GM18858 (cell line): ENCODE measurements around the gene MAST4.
A peak's percentile ranks its signal among the peaks of the same experiment; 100 is the strongest.
"Not testable (repeated sequence)": the region's sequence is repeated elsewhere in the genome, so short reads cannot be mapped to it uniquely, and the experiment has no call there.

Experiments used
- ATAC-seq: cut with Tn5 transposase; IDR thresholded peaks from one replicate; pipeline ENCODE4 v1.9.1; 2021; ENCODE audit not compliant: unreplicated experiment

The MAST4 gene

GRCh38 chr5:67166460-67167285, 570.5 kb downstream of the MAST4 start:
- peak; percentile 12 for ATAC-seq

DNA sequence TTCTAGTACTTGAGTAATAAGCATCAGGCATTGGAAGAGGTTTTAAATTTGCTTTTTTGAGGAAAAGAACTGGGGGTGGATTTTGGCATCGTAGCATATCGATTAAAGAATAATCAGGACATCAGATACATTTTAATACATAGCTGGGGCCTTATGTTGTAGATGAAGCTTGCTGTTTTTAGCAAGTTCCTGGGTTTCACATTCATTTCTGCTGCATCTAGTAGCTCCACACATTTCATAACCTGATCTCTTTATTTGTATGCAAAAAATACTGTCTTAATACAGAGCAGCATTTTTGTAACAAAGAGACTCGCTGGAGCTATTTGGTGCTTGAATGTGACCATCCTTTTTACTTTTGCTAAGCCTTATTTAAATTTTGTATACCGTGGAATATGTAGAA, 571.9 kb downstream of the MAST4 start:
- no peak for ATAC-seq

GRCh38 chr5:67170767-67171166, 574.6 kb downstream of the MAST4 start:
- ATAC-seq = no peak

DNA sequence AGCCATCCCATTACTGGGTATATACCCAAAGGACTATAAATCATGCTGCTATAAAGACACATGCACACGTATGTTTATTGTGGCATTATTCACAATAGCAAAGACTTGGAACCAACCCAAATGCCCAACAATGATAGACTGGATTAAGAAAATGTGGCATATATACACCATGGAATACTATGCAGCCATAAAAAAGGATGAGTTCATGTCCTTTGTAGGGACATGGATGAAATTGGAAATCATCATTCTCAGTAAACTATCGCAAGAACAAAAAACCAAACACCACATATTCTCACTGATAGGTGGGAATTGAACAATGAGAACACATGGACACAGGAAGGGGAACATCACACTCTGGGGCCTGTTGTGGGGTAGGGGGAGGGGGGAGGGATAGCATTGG, 577.2 kb downstream of the MAST4 start:
- not testable (repeated sequence) for ATAC-seq

- ATAC-seq = no peak
Observed at GRCh38 chr5:67173959-67174358, 577.8 kb downstream of the MAST4 start.

DNA sequence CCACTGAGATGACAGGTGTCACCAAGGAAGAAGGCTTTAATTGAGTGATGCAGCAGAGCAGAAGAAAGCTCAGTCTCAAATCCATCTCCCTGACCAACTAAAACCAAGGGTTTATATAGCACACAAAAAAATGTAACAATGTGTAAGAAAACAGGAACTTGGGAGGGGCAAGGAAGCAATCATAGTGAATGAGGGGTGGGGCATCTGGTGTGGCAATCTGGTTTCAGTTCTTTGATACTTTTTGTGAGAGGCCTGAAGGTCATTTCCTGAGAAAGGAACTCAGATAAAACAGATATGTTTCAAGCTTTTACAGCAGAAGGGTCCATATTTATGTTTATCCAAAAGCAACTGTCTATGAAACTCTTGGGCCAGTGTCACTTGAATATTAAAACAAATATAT, 580.7 kb downstream of the MAST4 start:
- no peak for ATAC-seq

DNA sequence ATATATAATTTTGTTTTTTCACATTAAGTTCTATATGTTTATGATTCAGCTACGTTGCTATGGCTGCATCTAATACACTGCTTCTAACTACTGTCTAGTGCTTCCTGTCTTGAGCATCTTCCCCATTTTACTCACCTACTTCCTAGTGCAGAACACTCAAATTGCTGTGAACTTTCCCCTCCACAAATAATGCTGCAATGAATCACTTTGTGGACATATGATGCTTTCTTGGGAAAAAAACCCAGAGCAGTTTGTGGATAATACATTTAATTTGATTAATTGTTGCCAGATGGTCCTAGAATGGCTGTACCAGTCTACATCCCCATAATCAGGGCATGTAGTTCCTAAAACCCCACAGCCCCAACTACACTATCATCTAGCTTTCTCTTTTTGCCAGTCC, 581.9 kb downstream of the MAST4 start:
- ATAC-seq = no peak

- no peak for ATAC-seq
Observed at GRCh38 chr5:67178966-67179365, 582.8 kb downstream of the MAST4 start.

DNA sequence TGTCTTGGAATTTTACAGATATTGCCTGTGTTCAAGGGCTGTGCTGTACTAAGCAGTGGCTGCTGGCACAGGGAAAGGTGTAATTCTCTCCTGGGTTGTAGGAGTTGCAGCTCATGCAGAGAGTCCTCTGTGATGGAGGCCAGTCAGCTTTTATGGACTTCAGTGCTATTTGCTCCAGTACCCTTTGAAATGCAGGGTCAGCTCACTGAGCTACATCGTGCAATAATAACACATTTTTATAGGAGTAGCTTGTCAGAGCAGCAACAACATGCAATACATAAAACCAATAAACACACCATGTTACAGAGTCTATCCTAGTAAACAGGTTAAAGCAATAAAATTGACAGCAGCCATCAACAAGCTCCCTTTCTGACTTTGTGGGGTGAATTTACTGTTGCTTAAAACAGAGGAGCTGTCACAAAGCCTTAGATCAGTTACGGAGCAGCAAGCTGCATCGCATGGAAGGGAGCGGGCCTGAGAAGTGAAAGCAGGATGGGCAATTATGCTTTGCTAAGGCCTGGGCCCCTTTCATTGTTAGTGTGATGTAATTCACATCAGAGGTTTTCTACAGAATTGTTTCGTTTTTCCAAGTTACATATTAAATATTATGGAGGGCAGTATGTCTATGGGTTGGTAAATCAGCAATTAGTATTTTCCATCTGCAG, 583.6 kb downstream of the MAST4 start:
- no peak for ATAC-seq

- ATAC-seq = no peak
Observed at GRCh38 chr5:67181648-67182221, 585.5 kb downstream of the MAST4 start.

DNA sequence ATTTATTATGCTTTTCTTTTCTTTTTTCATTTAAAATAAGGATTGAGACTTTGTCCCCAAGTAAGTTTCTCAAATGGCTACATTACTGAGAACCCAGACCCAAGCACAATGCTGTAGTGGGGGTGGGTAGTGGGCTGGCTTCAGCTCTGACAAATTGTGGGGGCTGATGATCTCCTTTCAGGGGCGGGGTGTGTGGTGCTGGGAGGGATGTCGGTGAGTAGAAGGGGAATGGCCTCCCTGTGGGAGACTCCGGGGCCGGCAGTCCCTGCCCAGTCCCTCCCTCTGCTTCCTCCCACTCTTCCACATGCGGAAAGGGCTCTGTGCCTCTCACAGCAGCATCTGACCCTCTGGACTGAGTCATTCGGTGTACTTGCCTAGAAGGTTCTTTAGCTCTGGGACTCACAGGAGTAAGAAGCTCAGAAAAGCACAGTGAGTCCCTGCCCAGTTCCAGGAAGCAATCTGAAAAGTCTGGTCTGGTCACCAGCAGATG, 586.2 kb downstream of the MAST4 start:
- no peak for ATAC-seq

DNA sequence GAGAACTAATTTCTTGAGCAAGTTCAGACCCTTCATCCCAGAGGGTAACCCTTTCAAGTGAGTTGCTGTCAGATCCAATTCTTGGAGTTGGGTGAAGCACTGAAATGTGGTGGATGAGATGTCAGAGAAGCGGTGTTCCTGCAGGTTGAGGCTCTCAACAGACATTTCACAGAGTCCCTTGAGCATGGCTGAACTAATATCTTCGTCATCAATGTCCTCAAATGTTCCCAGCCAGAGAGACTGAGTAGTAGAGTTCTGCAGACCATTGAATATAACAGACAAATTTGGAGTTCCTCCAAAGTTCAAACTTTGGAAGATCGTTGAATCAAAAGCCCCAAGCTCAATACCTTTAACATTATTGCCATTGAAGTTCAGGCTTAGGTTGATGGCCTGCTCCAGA, 587.7 kb downstream of the MAST4 start:
- ATAC-seq = no peak

DNA sequence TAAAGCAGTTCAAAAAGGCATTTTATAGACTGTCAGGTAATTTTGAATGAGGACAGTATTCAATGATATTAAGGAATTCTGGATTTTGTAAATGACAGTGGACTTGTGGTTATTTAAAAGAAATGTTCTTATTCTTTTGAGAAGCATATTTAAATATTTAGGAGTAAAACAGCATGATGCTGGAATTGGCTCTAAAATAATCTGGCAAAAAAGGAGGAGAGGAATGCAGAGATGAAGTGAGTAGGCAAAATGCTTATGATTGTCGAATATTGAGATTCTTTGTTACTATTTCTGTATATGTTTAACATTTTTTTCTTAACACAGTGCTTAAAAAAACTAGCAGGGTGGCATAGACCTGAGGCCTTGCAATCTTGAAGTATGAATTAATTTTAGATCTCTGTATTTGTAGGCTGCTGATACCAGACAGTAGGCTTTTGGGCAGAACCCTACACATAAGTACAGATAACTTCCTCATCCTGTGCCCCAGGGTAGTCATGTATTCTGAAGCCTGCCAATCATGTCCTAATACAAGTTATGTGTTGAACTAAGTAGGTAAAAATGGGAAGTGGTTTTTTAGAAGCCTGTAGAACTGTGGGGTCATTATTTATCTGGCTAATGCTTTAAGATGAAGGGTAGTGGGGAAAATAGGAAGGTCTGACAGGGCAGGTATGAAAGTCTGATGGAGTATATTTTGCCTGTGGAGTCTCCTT, 591.0 kb downstream of the MAST4 start:
- ATAC-seq = peak; percentile 68

- no peak for ATAC-seq
Observed at GRCh38 chr5:67188274-67189078, 592.3 kb downstream of the MAST4 start.

- no peak for ATAC-seq
Observed at GRCh38 chr5:67189079-67189354, 592.8 kb downstream of the MAST4 start.

DNA sequence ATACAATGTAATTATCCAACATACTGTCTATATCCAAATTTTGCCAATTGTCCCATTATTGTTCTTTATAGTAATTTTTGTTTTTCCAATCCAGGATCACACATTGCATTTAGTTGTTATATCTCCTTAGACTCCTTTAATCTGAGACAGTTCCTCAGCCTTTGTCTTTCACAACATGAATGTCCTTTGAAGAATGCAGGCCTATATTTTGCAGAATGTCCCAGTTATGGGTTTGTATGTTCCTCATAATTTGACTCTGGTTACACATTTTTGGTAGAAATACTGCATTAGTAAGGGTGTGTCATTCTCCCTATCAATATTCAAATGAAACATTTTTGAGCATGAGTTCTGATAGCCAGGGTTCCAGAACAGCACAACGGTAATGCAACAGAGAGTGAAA, 593.7 kb downstream of the MAST4 start:
- ATAC-seq = no peak

DNA sequence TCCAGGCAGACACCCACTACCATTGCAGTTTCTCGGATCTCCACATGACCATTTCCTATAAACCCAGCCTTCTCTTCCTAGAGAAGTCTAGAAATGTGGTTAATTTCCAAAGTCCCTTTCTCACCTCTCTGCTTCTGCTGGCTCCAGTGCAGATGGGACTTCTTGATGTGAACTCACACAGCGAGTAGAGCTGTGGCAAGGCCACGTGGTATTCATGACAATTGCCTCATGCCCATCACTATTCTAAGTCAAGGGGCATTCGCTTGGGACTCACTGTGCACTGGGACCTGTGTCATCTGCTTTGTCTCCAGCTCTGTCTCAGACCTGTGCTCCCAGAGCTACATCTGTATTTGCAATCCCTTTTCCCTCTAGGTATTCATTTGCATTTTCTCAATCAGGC, 594.2 kb downstream of the MAST4 start:
- no peak for ATAC-seq

DNA sequence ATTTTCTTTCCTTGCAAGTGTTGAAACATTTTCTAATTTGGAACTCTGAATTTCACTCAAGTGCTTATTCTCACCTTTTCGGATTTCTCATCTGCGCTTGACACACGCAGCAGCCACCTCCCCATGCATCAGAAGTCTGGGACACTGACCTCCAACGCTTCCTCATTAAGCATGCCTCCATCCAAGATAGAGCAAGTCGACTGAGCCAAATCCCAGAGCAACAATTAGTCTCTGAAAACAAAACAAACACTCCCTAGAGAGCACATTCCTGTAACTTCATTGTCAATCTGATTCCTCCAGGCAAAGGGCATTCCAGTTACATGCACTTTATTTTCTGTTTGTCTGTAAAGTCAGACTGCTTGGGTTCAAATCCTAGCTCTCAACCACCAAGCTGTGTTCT, 594.7 kb downstream of the MAST4 start:
- ATAC-seq = no peak

- no peak for ATAC-seq
Observed at GRCh38 chr5:67192719-67193438, 596.7 kb downstream of the MAST4 start.

- no peak for ATAC-seq
Observed at GRCh38 chr5:67193439-67193807, 597.2 kb downstream of the MAST4 start.
